Measurements from ENCODE around the gene PKD1. TPM values are rescaled to one million over a fixed set of nuclear protein-coding genes. Genes with fewer than 3 reads are reported as not detected.
A peak's percentile ranks its signal among the peaks of the same experiment; 100 is the strongest.

Gene PKD1
- total RNA-seq, 4 donors from 2014 or later: 181 to 492 (median 352) TPM

DNA sequence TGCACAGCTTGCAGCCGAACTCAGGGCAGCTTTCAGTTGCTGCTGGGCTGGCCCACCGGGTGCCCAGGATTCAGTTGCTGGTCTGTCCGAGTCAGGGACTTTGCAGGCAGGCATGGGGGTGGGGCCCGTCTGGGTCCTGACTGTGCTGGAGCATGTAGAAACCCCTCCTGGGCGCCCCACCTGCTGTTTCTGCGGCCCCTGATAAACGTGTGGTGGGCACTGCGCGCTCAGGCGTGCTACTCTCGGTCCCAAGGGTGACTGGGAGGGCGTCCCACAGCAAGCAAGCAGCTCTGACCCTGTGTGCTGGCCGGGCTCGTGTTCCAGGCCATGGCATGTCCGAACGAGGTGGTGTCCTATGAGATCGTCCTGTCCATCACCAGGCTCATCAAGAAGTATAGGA lies 75.4 kb downstream of the PKD1 start:
- H3K4me1 ChIP-seq: no peaks in the 10 kb centered on the region
- no peaks in the 10 kb centered on the region for H3K27me3 ChIP-seq
- H3K27ac ChIP-seq: no peak overlapping the region
- WGBS, 2 donors (ENCODE audit: low coverage in 1 of 2): no CpG with 5 or more reads among the region's 17 CpGs
- H3K36me3 ChIP-seq: peaks cover 0 to 95% of the 10 kb centered on the region in 2 donors
- TF ChIP-seq POLR2AphosphoS5 (IDR thresholded peaks at IDR 0.05) (no peak), POLR2A (IDR thresholded peaks at IDR 0.05) (no peak), EP300 (IDR thresholded peaks at IDR 0.05) (no peak)
- TF ChIP-seq, protein P1, sequence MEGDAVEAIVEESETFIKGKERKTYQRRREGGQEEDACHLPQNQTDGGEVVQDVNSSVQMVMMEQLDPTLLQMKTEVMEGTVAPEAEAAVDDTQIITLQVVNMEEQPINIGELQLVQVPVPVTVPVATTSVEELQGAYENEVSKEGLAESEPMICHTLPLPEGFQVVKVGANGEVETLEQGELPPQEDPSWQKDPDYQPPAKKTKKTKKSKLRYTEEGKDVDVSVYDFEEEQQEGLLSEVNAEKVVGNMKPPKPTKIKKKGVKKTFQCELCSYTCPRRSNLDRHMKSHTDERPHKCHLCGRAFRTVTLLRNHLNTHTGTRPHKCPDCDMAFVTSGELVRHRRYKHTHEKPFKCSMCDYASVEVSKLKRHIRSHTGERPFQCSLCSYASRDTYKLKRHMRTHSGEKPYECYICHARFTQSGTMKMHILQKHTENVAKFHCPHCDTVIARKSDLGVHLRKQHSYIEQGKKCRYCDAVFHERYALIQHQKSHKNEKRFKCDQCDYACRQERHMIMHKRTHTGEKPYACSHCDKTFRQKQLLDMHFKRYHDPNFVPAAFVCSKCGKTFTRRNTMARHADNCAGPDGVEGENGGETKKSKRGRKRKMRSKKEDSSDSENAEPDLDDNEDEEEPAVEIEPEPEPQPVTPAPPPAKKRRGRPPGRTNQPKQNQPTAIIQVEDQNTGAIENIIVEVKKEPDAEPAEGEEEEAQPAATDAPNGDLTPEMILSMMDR (IDR thresholded peaks at IDR 0.05): no peak
- H3K4me3 ChIP-seq: no peak overlapping the region
- no peaks in the 10 kb centered on the region for H3K9me3 ChIP-seq
- no peak for ATAC-seq

DNA sequence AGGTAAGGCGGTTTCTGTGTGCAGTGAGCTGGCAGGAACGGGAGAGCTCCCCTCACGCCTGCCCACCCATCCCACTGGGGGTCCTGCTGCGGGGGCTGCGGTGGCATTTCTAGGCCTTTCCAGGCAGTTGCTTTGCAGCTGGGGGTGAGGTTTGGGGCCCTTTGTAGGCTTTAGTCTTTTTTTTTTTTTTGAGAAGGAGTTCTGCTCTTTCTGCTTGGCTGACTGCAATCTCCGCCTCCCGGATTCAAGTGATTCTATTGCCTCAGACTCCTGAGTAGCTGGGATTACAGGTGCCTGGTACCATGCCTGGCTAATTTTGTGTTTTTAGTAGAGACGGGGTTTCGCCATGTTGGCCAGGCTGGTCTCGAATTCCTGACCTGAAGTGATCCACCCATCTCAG lies 76.8 kb downstream of the PKD1 start:
- H3K9me3 ChIP-seq: no peaks in the 10 kb centered on the region
- H3K36me3 ChIP-seq: peaks cover 0 to 95% of the 10 kb centered on the region in 2 donors
- no peak overlapping the region for H3K27ac ChIP-seq
- TF ChIP-seq POLR2AphosphoS5 (IDR thresholded peaks at IDR 0.05): no peak
- TF ChIP-seq, protein P1 (IDR thresholded peaks at IDR 0.05): no peak
- TF ChIP-seq POLR2A (IDR thresholded peaks at IDR 0.05): no peak
- TF ChIP-seq EP300 (IDR thresholded peaks at IDR 0.05): no peak
- ATAC-seq: no peak
- H3K4me3 ChIP-seq: no peak overlapping the region
- no peaks in the 10 kb centered on the region for H3K27me3 ChIP-seq
- H3K4me1 ChIP-seq: no peaks in the 10 kb centered on the region
- WGBS, 2 donors (ENCODE audit: low coverage in 1 of 2): 96 to 100% methylated on average over 2 to 10 of the region's 10 CpGs

DNA sequence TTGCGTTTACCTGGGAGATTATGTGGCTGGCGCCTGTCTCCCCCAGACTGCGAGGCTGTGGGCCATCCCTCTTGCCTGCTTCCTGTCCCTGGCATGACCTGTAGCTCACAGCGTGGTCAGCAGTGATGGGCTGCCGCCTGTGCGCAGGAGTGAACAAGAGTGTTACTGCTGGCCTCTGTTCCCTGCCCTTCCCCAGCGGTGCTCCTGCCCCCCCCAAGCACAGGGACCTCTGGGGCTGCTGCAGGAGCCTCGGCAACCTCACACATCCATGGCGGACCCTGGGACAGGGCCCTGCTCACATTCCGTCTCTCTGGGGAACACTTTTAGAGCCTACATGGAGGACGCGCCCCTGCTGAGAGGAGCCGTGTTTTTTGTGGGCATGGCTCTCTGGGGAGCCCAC lies 77.3 kb downstream of the PKD1 start:
- H3K27me3 ChIP-seq: no peaks in the 10 kb centered on the region
- 80 to 96% methylated on average over 1 to 5 of the region's 13 CpGs for WGBS, 2 donors (ENCODE audit: low coverage in 1 of 2)
- no peaks in the 10 kb centered on the region for H3K9me3 ChIP-seq
- peaks cover 0 to 95% of the 10 kb centered on the region in 2 donors for H3K36me3 ChIP-seq
- H3K4me1 ChIP-seq: no peaks in the 10 kb centered on the region
- H3K4me3 ChIP-seq: no peak overlapping the region
- TF ChIP-seq, protein P1 (IDR thresholded peaks at IDR 0.05): no peak
- no peak for TF ChIP-seq EP300 (IDR thresholded peaks at IDR 0.05)
- H3K27ac ChIP-seq: no peak overlapping the region
- ATAC-seq: no peak

DNA sequence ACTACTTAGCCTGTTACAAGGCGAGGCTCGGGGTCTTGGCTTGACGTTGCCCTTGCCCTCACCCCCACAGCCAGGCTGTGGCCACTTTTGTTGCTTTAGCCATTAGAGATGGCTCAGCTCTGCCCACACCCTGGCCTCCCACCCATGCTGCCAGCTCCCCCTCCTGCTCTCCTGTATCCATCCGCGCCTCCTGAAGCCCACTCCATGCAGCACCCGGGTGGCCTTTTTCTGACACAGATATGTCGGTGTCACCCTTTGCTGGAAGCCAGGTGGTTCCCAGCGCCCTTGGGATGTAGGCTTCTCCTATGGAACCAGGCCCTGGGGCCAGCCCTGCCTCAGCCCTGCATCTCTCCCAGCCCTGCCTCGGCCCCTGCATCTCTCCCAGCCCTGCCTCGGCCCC lies 78.3 kb downstream of the PKD1 start:
- TF ChIP-seq POLR2AphosphoS5 (IDR thresholded peaks at IDR 0.05): no peak
- TF ChIP-seq, protein P1 (IDR thresholded peaks at IDR 0.05): no peak
- TF ChIP-seq POLR2A (IDR thresholded peaks at IDR 0.05): no peak
- no peak for TF ChIP-seq EP300 (IDR thresholded peaks at IDR 0.05)
- no peaks in the 10 kb centered on the region for H3K27me3 ChIP-seq

DNA sequence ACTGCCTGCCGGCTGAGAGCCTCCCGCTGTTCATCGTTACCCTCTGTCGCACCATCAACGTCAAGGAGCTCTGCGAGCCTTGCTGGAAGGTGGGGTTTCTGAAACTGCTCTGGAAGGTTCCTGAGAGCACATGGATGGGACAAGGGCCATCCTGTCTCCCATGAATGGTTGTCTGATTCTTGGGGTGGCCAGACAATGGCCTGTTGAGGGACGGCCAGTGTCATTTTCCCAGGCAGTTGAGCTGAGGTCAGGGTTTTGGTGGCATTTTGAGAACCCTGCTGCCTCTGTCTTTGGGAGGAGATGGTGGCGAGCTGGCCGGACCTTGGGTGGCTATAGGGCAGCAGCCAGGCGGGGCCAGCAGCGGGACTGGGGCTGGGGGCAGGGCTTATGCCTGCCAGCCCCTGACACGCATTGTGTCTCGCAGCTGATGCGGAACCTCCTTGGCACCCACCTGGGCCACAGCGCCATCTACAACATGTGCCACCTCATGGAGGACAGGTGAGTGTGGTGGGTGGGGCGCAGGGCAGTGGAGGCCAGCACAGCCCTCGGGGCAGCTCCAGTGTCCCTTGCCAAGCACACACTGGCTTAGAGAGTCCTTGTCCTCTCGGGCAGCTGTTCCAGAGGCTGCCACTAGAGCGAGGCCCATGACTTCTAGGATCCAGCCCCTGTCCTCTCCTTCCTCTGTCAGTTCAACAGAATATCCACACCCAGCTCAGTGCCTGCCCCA lies 78.9 kb downstream of the PKD1 start:
- peaks cover 0 to 95% of the 10 kb centered on the region in 2 donors for H3K36me3 ChIP-seq
- TF ChIP-seq, protein P1 (IDR thresholded peaks at IDR 0.05): peak in 2 of 4 experiments; percentile 10 to 18
- TF ChIP-seq POLR2A (IDR thresholded peaks at IDR 0.05) (no peak), EP300 (IDR thresholded peaks at IDR 0.05) (no peak), POLR2AphosphoS5 (IDR thresholded peaks at IDR 0.05) (no peak)
- H3K9me3 ChIP-seq: no peaks in the 10 kb centered on the region
- no peak overlapping the region for H3K4me3 ChIP-seq
- H3K4me1 ChIP-seq: no peaks in the 10 kb centered on the region
- ATAC-seq: peak; percentile 30
- H3K27me3 ChIP-seq: no peaks in the 10 kb centered on the region
- no CpG with 5 or more reads among the region's 19 CpGs for WGBS, 2 donors (ENCODE audit: low coverage in 1 of 2)
- peak overlapping the region in 2 of 4 donors; percentile 17 to 28 for H3K27ac ChIP-seq

More for the DNA sequence above, 78.3 kb downstream of the PKD1 start:
- Histone ChIP-seq H3K9me3 (no peaks in the 10 kb centered on the region), H3K4me1 (no peaks in the 10 kb centered on the region), H3K36me3 (peaks cover 0 to 95% of the 10 kb centered on the region in 2 donors), H3K27ac (no peak overlapping the region), H3K4me3 (no peak overlapping the region)
- no peak for ATAC-seq
- 75 to 78% methylated on average over 4 to 7 of the region's 10 CpGs for WGBS, 2 donors (ENCODE audit: low coverage in 1 of 2)
